Measurements from ENCODE around the gene SELPLG.

Gene SELPLG

GRCh38 chr12:108584456-108585065 is 49.1 kb downstream of the SELPLG start:
- TF ChIP-seq SPI1 (IDR thresholded peaks at IDR 0.05; ENCODE audit: low read depth, low read length), result no peak
- TF ChIP-seq POLR2A (IDR thresholded peaks at IDR 0.05; ENCODE audit: low read depth, low read length), result no peak
- TF ChIP-seq POU2F2 (IDR thresholded peaks at IDR 0.05; ENCODE audit: low read depth, low read length), result no peak
- no peak for TF ChIP-seq POLR2AphosphoS5 (IDR thresholded peaks at IDR 0.05; ENCODE audit: low read depth, low read length)
- no peak for TF ChIP-seq PAX5 (IDR thresholded peaks at IDR 0.05; ENCODE audit: insufficient read depth, low read length, severe bottlenecking)
- no peak for TF ChIP-seq TAF1 (IDR thresholded peaks at IDR 0.05; ENCODE audit: low read depth, low read length)
- FAIRE-seq (no peak), DNase-seq (ENCODE audit: insufficient read length, low spot score) (no peak)

DNA sequence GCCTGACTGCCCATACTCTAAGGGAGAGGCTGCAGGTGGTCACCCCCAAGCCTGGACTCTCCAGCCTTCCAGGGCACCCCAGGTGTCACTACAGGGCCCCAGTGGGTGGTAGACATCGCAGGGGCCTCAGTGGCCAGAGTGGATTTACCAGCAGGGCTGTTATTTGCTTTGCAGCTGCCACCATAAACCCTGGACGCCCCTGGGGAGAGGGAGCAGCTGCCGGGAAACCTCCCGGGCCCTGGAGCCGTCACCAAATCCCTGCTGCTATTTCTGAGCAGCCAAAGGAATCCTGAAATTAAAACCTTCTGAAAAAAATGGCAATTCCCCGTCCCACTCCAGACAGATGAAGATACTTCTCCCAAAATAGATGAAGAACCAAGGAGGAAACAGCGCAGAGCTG is 49.7 kb downstream of the SELPLG start:
- no peak for FAIRE-seq

DNA sequence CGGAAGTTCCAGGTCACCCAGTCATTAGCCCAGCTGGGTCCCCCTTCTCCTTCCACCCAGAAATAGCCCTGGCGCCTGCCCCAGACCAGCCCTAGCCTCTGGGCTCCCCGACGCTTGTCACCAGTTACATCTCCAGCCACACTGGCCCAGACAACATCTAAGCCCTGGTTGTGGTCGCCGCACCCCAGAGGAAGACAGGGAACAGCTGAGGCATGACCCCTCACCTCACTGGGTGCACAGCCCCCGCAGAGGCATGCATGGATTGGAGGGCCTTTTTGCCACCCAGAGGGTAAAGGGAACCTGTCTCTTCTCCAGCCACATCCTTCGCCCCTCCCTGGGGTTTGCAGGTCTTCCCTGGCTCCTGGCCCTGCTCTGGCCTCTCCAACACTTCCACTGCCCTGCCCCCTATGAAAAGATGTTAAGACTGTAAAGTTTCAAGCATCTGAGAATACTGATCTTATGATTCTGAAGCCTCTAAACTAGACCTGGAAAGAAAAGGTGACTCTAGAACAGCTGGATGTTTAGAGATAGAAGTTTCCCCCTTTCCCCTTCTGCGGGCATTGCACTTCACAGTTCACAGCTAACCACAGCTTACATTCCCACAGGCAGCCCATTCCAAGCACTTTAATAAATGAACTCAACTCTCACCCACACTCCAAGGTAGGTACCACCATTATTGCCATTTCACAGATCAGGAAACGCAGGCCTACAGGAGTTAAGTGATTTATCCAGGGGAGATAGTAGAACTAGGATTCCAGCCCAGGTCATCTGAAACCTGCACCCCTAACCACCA is 50.5 kb downstream of the SELPLG start:
- TF ChIP-seq POU2F2 (IDR thresholded peaks at IDR 0.05; ENCODE audit: low read depth, low read length) (no peak), POLR2A (IDR thresholded peaks at IDR 0.05; ENCODE audit: low read depth, low read length) (no peak), TAF1 (IDR thresholded peaks at IDR 0.05; ENCODE audit: low read depth, low read length) (no peak), SPI1 (IDR thresholded peaks at IDR 0.05; ENCODE audit: low read depth, low read length) (no peak), POLR2AphosphoS5 (IDR thresholded peaks at IDR 0.05; ENCODE audit: low read depth, low read length) (no peak), PAX5 (IDR thresholded peaks at IDR 0.05; ENCODE audit: insufficient read depth, low read length, severe bottlenecking) (no peak)
- FAIRE-seq, result no peak
- no peak for DNase-seq (ENCODE audit: insufficient read length, low spot score)

More for the DNA sequence above, 49.7 kb downstream of the SELPLG start:
- TF ChIP-seq POLR2AphosphoS5 (IDR thresholded peaks at IDR 0.05; ENCODE audit: low read depth, low read length) (no peak), SPI1 (IDR thresholded peaks at IDR 0.05; ENCODE audit: low read depth, low read length) (no peak), POU2F2 (IDR thresholded peaks at IDR 0.05; ENCODE audit: low read depth, low read length) (no peak), TAF1 (IDR thresholded peaks at IDR 0.05; ENCODE audit: low read depth, low read length) (no peak), POLR2A (IDR thresholded peaks at IDR 0.05; ENCODE audit: low read depth, low read length) (no peak)
- DNase-seq (ENCODE audit: insufficient read length, low spot score), result no peak

- FAIRE-seq, result no peak
- no peak for TF ChIP-seq PAX5 (IDR thresholded peaks at IDR 0.05; ENCODE audit: insufficient read depth, low read length, severe bottlenecking)
Observed at GRCh38 chr12:108582509-108582908, 51.2 kb downstream of the SELPLG start.

GRCh38 chr12:108581311-108582227 is 52.1 kb downstream of the SELPLG start:
- FAIRE-seq (no peak), DNase-seq (ENCODE audit: insufficient read length, low spot score) (no peak)

More at GRCh38 chr12:108582509-108582908, 51.2 kb downstream of the SELPLG start:
- no peak for DNase-seq (ENCODE audit: insufficient read length, low spot score)

GRCh38 chr12:108580531-108580930 is 53.2 kb downstream of the SELPLG start:
- FAIRE-seq (no peak), DNase-seq (ENCODE audit: insufficient read length, low spot score) (no peak)

More at GRCh38 chr12:108581311-108582227, 52.1 kb downstream of the SELPLG start:
- TF ChIP-seq TAF1 (IDR thresholded peaks at IDR 0.05; ENCODE audit: low read depth, low read length), result no peak
- no peak for TF ChIP-seq POLR2AphosphoS5 (IDR thresholded peaks at IDR 0.05; ENCODE audit: low read depth, low read length)
- no peak for TF ChIP-seq SPI1 (IDR thresholded peaks at IDR 0.05; ENCODE audit: low read depth, low read length)
- TF ChIP-seq POU2F2 (IDR thresholded peaks at IDR 0.05; ENCODE audit: low read depth, low read length), result no peak
- no peak for TF ChIP-seq POLR2A (IDR thresholded peaks at IDR 0.05; ENCODE audit: low read depth, low read length)
- TF ChIP-seq PAX5 (IDR thresholded peaks at IDR 0.05; ENCODE audit: insufficient read depth, low read length, severe bottlenecking), result no peak

DNA sequence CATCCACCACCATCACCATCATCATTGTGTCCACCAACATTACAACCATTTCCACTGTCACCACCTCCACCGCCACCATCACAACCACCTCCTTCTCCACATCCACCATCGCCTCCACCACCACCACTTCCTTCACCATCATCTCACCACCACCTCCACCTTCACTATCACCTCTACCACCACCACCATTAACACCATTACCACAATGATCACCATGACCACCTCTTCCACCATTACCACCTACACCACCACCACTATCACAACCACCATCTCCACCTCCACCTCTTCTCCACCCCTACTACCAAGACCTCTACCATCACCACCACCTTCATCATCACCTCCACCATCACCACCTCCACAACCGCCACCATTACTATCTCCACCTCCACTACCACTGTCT is 54.9 kb downstream of the SELPLG start:
- FAIRE-seq (peak; percentile 41), DNase-seq (ENCODE audit: insufficient read length, low spot score) (no peak)
- TF ChIP-seq POLR2A (IDR thresholded peaks at IDR 0.05; ENCODE audit: low read depth, low read length) (no peak), TAF1 (IDR thresholded peaks at IDR 0.05; ENCODE audit: low read depth, low read length) (no peak), POLR2AphosphoS5 (IDR thresholded peaks at IDR 0.05; ENCODE audit: low read depth, low read length) (no peak), PAX5 (IDR thresholded peaks at IDR 0.05; ENCODE audit: insufficient read depth, low read length, severe bottlenecking) (no peak), POU2F2 (IDR thresholded peaks at IDR 0.05; ENCODE audit: low read depth, low read length) (no peak), SPI1 (IDR thresholded peaks at IDR 0.05; ENCODE audit: low read depth, low read length) (no peak)

More at GRCh38 chr12:108580531-108580930, 53.2 kb downstream of the SELPLG start:
- no peak for TF ChIP-seq POLR2A (IDR thresholded peaks at IDR 0.05; ENCODE audit: low read depth, low read length)
- TF ChIP-seq POU2F2 (IDR thresholded peaks at IDR 0.05; ENCODE audit: low read depth, low read length), result no peak
- no peak for TF ChIP-seq PAX5 (IDR thresholded peaks at IDR 0.05; ENCODE audit: insufficient read depth, low read length, severe bottlenecking)
- TF ChIP-seq SPI1 (IDR thresholded peaks at IDR 0.05; ENCODE audit: low read depth, low read length), result no peak
- TF ChIP-seq POLR2AphosphoS5 (IDR thresholded peaks at IDR 0.05; ENCODE audit: low read depth, low read length), result no peak
- no peak for TF ChIP-seq TAF1 (IDR thresholded peaks at IDR 0.05; ENCODE audit: low read depth, low read length)

- FAIRE-seq, result no peak
- TF ChIP-seq PAX5 (IDR thresholded peaks at IDR 0.05; ENCODE audit: insufficient read depth, low read length, severe bottlenecking), result no peak
- no peak for TF ChIP-seq POLR2AphosphoS5 (IDR thresholded peaks at IDR 0.05; ENCODE audit: low read depth, low read length)
- TF ChIP-seq SPI1 (IDR thresholded peaks at IDR 0.05; ENCODE audit: low read depth, low read length), result no peak
- no peak for TF ChIP-seq TAF1 (IDR thresholded peaks at IDR 0.05; ENCODE audit: low read depth, low read length)
- TF ChIP-seq POLR2A (IDR thresholded peaks at IDR 0.05; ENCODE audit: low read depth, low read length), result no peak
- TF ChIP-seq POU2F2 (IDR thresholded peaks at IDR 0.05; ENCODE audit: low read depth, low read length), result no peak
- DNase-seq (ENCODE audit: insufficient read length, low spot score), result no peak
Observed at GRCh38 chr12:108578264-108578663, 55.4 kb downstream of the SELPLG start.

GRCh38 chr12:108577458-108577857 is 56.2 kb downstream of the SELPLG start:
- peak; percentile 38 for FAIRE-seq
- DNase-seq (ENCODE audit: insufficient read length, low spot score), result no peak
- TF ChIP-seq POU2F2 (IDR thresholded peaks at IDR 0.05; ENCODE audit: low read depth, low read length) (no peak), TAF1 (IDR thresholded peaks at IDR 0.05; ENCODE audit: low read depth, low read length) (no peak), SPI1 (IDR thresholded peaks at IDR 0.05; ENCODE audit: low read depth, low read length) (no peak), POLR2AphosphoS5 (IDR thresholded peaks at IDR 0.05; ENCODE audit: low read depth, low read length) (no peak), POLR2A (IDR thresholded peaks at IDR 0.05; ENCODE audit: low read depth, low read length) (no peak), PAX5 (IDR thresholded peaks at IDR 0.05; ENCODE audit: insufficient read depth, low read length, severe bottlenecking) (no peak)

All from GM12891 (cell line).